NCI-H146 treated with DMSO at 0.1 percent for 48 hours (cell line): ENCODE results near the gene HCN4.

Experiments
- DNase-seq: peaks from one replicate; lab custom pipeline; 2025; ENCODE audit not compliant: unreplicated experiment; lab: John Stamatoyannopoulos, UW

The HCN4 gene

DNA sequence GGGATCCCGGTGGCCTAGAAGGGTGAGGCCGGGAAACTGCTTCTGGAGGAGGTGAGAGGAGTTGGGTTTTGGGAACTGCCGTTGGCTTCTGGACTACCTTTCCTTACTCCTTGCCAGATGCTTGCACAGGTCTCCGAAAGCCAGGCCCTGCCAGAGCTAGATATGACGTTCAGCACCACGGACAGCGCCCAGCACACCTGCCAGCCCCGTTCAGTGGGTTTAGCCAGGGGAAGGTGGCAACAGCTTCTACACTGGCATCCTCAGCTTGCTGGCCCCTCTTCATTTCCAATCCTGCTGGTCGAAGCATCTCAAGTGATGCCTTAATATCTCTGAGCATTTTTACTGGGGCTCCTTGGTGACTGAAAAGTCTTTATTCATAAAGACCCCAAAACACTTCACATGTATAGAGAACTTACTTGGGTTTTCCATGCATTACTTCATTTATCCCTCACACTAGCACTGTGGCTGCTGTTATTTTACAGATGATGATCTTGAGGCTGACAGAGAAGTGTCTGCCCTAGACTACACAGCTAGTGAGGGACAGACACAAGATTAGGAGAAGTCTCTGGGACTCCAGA lies 21.9 kb downstream of the HCN4 start:
- DNase-seq: no peak

DNA sequence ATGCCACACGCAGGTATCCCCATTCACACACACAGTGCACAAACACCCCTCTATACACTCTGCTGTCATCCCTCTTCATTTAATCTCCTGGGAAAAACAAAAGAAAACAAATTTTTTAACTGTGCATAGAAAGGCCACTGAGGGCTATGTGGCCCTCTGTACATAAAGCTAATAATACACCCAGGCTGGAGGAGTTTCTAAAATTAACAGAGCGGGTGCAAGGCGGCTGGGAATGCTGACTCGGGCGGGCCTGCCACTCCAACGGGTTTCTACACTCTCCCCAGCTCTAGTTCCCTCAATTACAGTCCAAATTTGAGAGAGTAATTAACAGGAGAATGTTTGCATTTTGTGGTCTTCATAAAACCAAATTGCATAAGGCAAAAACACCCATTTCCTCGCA lies 23.1 kb downstream of the HCN4 start:
- DNase-seq: peak; percentile 90

GRCh38 chr15:73344056-73344455 lies 24.7 kb downstream of the HCN4 start:
- no peak for DNase-seq

GRCh38 chr15:73341886-73342600 lies 26.7 kb downstream of the HCN4 start:
- no peak for DNase-seq

DNA sequence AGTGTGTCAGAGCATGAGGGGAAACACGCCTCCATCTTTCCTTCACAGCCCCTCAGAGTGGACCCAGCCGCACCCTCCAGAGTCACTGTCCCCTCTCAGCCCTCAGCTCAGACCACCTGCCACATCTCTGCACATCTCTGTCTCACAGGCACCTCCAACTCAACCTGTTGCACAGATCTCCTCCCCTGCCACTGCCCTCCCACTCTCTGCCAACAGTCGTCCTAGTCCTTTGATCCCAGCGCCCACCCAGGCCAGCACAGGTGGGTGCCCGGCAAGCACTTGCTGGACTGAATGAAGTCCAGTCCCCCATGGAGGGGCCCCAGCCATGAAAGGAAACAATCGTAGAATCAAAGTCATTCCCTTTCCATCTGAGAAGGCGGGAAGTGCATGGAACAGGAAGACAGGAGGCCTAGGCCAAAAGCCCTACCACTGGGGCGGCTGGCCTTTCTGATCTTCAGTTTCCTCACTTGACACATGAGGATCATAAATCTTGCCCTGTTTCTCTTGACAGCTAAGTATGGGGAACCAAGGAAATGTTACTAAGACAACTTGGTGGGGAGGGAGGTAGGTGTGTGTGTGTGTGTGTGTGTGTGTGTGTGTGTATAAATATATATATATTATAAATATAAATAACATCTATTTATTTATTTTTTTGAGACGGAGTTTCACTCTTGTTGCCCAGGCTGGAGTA lies 28.1 kb downstream of the HCN4 start:
- DNase-seq: no peak

DNA sequence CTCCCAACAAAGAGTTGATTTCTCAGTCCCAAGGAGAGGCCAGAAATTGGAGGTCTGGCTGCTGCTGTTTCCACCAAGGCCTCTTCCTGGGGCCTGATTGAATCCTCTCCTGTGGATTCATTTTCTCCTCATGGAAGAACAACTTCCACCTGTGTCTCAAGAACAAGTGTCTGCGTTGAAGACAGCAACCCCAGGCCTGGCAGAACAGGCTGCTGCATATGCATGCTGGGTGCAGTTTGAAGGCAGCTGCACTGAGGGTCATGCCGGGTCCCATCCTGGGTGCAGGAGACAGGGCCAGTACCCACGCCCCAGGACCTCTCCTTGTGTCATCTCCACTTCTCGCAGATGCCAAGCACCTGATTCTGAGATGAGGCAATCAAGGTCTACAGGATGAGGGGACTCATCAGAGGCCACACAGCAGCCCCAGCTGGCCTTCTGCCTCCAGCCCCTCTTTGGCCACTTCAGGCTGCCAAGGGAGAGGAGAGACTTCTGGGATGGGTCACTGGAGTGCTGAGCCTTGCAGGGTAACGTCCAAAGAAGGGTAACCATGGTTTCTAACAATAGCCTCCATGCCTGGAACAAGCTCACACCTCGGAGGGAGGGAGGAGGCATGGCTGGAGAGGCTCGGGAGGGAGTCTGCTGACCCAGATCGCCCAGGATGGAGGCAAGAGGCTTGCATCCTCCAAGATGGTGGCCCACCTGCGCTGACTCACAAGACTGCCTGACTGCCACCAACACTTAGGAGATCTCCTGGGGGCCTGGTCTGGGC lies 30.0 kb downstream of the HCN4 start:
- no peak for DNase-seq

GRCh38 chr15:73338058-73338457 lies 30.7 kb downstream of the HCN4 start:
- DNase-seq: peak; percentile 26

GRCh38 chr15:73337187-73337586 lies 31.6 kb downstream of the HCN4 start:
- DNase-seq: no peak

DNA sequence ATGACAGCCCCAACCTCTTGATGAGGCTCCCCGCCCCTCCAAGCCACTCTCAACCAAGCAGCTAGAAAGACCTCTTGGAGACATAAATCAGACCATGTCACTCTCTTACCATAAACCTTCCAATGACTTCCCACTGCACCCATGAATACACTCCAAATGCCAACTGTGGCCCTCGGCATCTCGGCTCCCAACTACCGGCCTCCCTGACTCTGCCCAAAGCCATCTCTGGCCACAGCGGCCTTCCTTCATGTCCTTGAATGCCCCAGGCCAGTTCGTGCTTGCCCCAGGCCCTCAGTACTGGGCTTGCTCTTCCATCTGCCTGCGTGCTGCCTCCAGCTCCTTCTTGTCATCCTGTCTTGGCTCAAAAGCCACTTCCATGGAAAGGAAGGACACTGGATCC lies 32.0 kb downstream of the HCN4 start:
- DNase-seq: no peak

- DNase-seq: no peak
These were observed 33.3 kb downstream of the HCN4 start for GRCh38 chr15:73335471-73335870.

GRCh38 chr15:73335026-73335425 lies 33.7 kb downstream of the HCN4 start:
- DNase-seq: no peak

DNA sequence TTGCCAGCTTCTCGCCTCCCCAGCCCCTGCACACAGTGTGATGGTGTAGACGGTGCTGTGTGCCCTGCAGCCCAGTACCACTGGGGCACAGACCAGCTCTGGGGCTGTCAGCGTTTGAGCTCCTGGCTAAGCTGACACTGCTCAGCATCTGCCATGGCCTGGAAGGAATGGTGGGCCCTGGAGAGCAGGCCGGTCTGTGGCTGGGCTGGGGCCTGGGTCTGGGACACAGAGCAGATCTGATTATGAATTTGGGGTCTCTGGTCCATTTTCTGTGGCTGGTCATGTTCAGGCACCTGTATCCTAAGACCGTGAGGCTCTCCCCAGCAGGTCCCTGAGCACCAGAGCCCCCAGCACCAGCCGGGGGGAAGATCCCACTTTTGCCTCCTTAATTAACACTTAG lies 34.7 kb downstream of the HCN4 start:
- no peak for DNase-seq

- no peak for DNase-seq
These were observed 35.8 kb downstream of the HCN4 start for GRCh38 chr15:73333001-73333400.

- no peak for DNase-seq
These were observed 36.5 kb downstream of the HCN4 start for GRCh38 chr15:73331991-73332925.

DNA sequence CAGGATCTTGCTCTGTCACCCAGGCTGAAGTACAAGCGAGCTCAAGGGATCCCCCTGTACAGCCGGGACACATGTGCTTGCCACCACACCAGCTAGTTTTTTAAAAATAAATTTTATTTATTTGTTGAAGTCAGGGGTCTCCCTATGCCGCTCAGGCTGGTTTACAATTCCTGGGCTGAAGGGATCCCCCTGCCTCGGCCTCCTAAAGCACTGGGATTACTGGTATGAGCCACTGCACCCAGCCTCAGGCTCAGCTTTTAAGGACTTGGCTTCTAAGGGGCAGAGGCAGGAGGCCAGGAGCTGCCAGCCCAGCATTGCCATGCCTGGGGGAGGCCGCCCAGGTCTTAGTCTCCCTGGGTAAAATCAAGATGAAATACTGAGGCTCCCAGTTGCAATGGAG lies 37.3 kb downstream of the HCN4 start:
- DNase-seq: no peak

- no peak for DNase-seq
These were observed 38.3 kb downstream of the HCN4 start for GRCh38 chr15:73330206-73331051.

GRCh38 chr15:73329501-73330200 lies 39.1 kb downstream of the HCN4 start:
- DNase-seq: no peak

DNA sequence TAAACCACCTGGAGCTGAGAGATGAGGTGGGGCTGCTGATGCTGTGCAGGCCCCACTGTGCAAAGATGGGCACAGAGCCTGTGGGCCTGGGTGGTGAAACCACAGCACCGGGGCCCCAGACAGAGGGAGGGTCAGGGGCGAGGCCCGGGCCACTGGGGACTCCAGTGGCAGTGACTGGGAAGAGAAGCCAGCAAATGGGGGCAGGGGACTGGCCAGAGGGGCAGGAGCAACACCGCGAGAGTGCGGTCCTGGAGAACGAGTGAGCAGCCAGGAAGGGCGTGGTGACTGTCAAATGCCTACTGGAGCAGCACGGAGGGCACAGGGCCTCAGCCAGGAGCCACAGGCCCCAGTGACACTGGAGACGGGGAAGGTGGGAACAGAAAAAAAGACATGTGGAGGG lies 39.8 kb downstream of the HCN4 start:
- DNase-seq: no peak

- no peak for DNase-seq
These were observed 40.5 kb downstream of the HCN4 start for GRCh38 chr15:73328149-73328820.
